ENCODE results near the gene CADM1.
A peak's percentile ranks its signal among the peaks of the same experiment; 100 is the strongest.

CADM1 gene

GRCh38 chr11:115267871-115268270 is 236.3 kb downstream of the CADM1 start:
- DNase-seq (ENCODE audit: low spot score): no peak
- TF ChIP-seq CTCF (IDR thresholded peaks at IDR 0.05; ENCODE audit: poor library complexity, severe bottlenecking): no peak
- H3K36me3 ChIP-seq (ENCODE audit: low read depth): no peaks in the 10 kb centered on the region

GRCh38 chr11:115267238-115267781 is 236.9 kb downstream of the CADM1 start:
- Histone ChIP-seq H3K9me3 (ENCODE audit: severe bottlenecking) (no peaks in the 10 kb centered on the region), H3K4me1 (ENCODE audit: insufficient read depth, poor library complexity, severe bottlenecking) (no peaks in the 10 kb centered on the region), H3K4me3 (ENCODE audit: severe bottlenecking) (no peak overlapping the region), H3K27me3 (ENCODE audit: insufficient read depth, poor library complexity, severe bottlenecking) (no peaks in the 10 kb centered on the region), H3K36me3 (ENCODE audit: low read depth) (no peaks in the 10 kb centered on the region), H3K27ac (ENCODE audit: poor library complexity, severe bottlenecking) (no peak overlapping the region)
- ATAC-seq (ENCODE audit: low read depth) (no peak), DNase-seq (ENCODE audit: low spot score) (no peak)
- no peak for TF ChIP-seq CTCF (IDR thresholded peaks at IDR 0.05; ENCODE audit: poor library complexity, severe bottlenecking)

More at GRCh38 chr11:115267871-115268270, 236.3 kb downstream of the CADM1 start:
- no peaks in the 10 kb centered on the region for H3K9me3 ChIP-seq (ENCODE audit: severe bottlenecking)
- ATAC-seq (ENCODE audit: low read depth): no peak
- no peak overlapping the region for H3K4me3 ChIP-seq (ENCODE audit: severe bottlenecking)
- no peak overlapping the region for H3K27ac ChIP-seq (ENCODE audit: poor library complexity, severe bottlenecking)
- H3K4me1 ChIP-seq (ENCODE audit: insufficient read depth, poor library complexity, severe bottlenecking): no peaks in the 10 kb centered on the region
- H3K27me3 ChIP-seq (ENCODE audit: insufficient read depth, poor library complexity, severe bottlenecking): no peaks in the 10 kb centered on the region

- Histone ChIP-seq H3K36me3 (ENCODE audit: low read depth) (no peaks in the 10 kb centered on the region), H3K27me3 (ENCODE audit: insufficient read depth, poor library complexity, severe bottlenecking) (no peaks in the 10 kb centered on the region), H3K4me3 (ENCODE audit: severe bottlenecking) (no peak overlapping the region), H3K27ac (ENCODE audit: poor library complexity, severe bottlenecking) (no peak overlapping the region), H3K9me3 (ENCODE audit: severe bottlenecking) (no peaks in the 10 kb centered on the region), H3K4me1 (ENCODE audit: insufficient read depth, poor library complexity, severe bottlenecking) (no peaks in the 10 kb centered on the region)
- no peak for DNase-seq (ENCODE audit: low spot score)
- peak; percentile 35; the same call in 2 of the 3 replicates for ATAC-seq (ENCODE audit: low read depth)
- no peak for TF ChIP-seq CTCF (IDR thresholded peaks at IDR 0.05; ENCODE audit: poor library complexity, severe bottlenecking)
These were observed 238.1 kb downstream of the CADM1 start for GRCh38 chr11:115266066-115266639.

GRCh38 chr11:115263799-115264656 is 240.2 kb downstream of the CADM1 start:
- Histone ChIP-seq H3K36me3 (ENCODE audit: low read depth) (no peaks in the 10 kb centered on the region), H3K27ac (ENCODE audit: poor library complexity, severe bottlenecking) (no peak overlapping the region), H3K4me1 (ENCODE audit: insufficient read depth, poor library complexity, severe bottlenecking) (no peaks in the 10 kb centered on the region), H3K4me3 (ENCODE audit: severe bottlenecking) (no peak overlapping the region), H3K9me3 (ENCODE audit: severe bottlenecking) (no peaks in the 10 kb centered on the region), H3K27me3 (ENCODE audit: insufficient read depth, poor library complexity, severe bottlenecking) (no peaks in the 10 kb centered on the region)
- ATAC-seq (ENCODE audit: low read depth): no peak
- TF ChIP-seq CTCF (IDR thresholded peaks at IDR 0.05; ENCODE audit: poor library complexity, severe bottlenecking): no peak
- DNase-seq (ENCODE audit: low spot score): no peak

All from RWPE2 (cell line).